CD4-positive, alpha-beta T cell (primary cell): ENCODE measurements around the gene LCT. TPM values are rescaled to one million over a fixed set of nuclear protein-coding genes. Genes with fewer than 3 reads are reported as not detected.

Experiments used
- ATAC-seq: fragments of 200-7000 bp; cut with Tn5 transposase; one replicate; pipeline ENCODE4 v1.10.0; 2022; ENCODE audit warnings: mild to moderate bottlenecking; ENCODE audit not compliant: poor library complexity
- CTCF ChIA-PET: fragments of 350-600 bp; sonication (Branson Sonifier 250); formaldehyde crosslinking; loops from one replicate; lab custom pipeline; 2021; ENCODE audit warnings: antibody characterized with exemption, inconsistent platforms; lab: Charles Lee
- POLR2A ChIA-PET: fragments of 350-600 bp; sonication (Branson Sonifier 250); formaldehyde crosslinking; loops from one replicate; lab custom pipeline; 2021; ENCODE audit warnings: antibody characterized with exemption, inconsistent platforms; lab: Charles Lee
- DNase-seq, 14 experiments: peaks; one replicate each; pipeline ENCODE4 v3.0.0-alpha.2; 2013 to 2020; ENCODE audit warnings: mixed read lengths in 2 of 14
- H3K27ac ChIP-seq, 2 donors: one replicate each; pipeline versions ENCODE4 v1.5.1 to v1.7.0; 2013; ENCODE audit warnings: low read length in 2 of 2, low read depth in 1 of 2, mild to moderate bottlenecking in 1 of 2
- H3K27me3 ChIP-seq, 2 experiments: 1 replicate in 1 of 2; 2 replicates in 1 of 2; pipeline versions ENCODE4 v1.6.1 to v1.7.0; 2013; ENCODE audit warnings: low read length in 2 of 2, control low read depth in 1 of 2, mild to moderate bottlenecking in 1 of 2, moderate library complexity in 1 of 2; ENCODE audit not compliant: insufficient read depth in 2 of 2, control insufficient read depth in 1 of 2
- H3K36me3 ChIP-seq: one replicate; pipeline ENCODE4 v1.6.1; 2013; ENCODE audit warnings: low read length, control low read depth; ENCODE audit not compliant: insufficient read depth
- H3K4me1 ChIP-seq: one replicate; pipeline ENCODE4 v1.6.1; 2013; ENCODE audit warnings: low read length, control low read depth; ENCODE audit not compliant: insufficient read depth
- H3K4me3 ChIP-seq: one replicate; pipeline ENCODE4 v1.5.1; 2013; ENCODE audit warnings: mild to moderate bottlenecking, low read length, moderate library complexity
- H3K9me3 ChIP-seq, 2 experiments: 1 replicate in 1 of 2; 2 replicates in 1 of 2; pipeline versions ENCODE4 v1.6.1 to v1.7.0; 2013; ENCODE audit warnings: low read length in 2 of 2, mild to moderate bottlenecking in 2 of 2, control low read depth in 1 of 2, moderate library complexity in 1 of 2; ENCODE audit not compliant: control insufficient read depth in 1 of 2, insufficient read depth in 1 of 2
- H3K27ac Mint-ChIP-seq: one replicate; pipeline ENCODE4 v1.8.0; 2020; ENCODE audit warnings: mixed read lengths
- H3K27me3 Mint-ChIP-seq: one replicate; pipeline ENCODE4 v1.8.0; 2021; ENCODE audit warnings: mixed read lengths
- H3K36me3 Mint-ChIP-seq: one replicate; pipeline ENCODE4 v1.8.0; 2021; ENCODE audit warnings: low read depth, mixed read lengths
- H3K4me1 Mint-ChIP-seq: one replicate; pipeline ENCODE4 v1.8.0; 2021; ENCODE audit warnings: low read depth, mixed read lengths
- H3K4me3 Mint-ChIP-seq: one replicate; pipeline ENCODE4 v1.8.0; 2020; ENCODE audit warnings: mild to moderate bottlenecking, mixed read lengths
- H3K9me3 Mint-ChIP-seq: one replicate; pipeline ENCODE4 v1.8.0; 2020; ENCODE audit warnings: mixed read lengths
- CTCF ChIP-seq: fragments of 200-600 bp; IDR thresholded peaks from one replicate; pipeline ENCODE4 v1.8.0; 2022; ENCODE audit warnings: antibody characterized with exemption, mild to moderate bottlenecking
- intact Hi-C, 2 experiments: fragments of 100-400 bp; cut with DNase I in 1 of 2; cut with micrococcal nuclease in 1 of 2; formaldehyde crosslinking; loops; one replicate each; pipeline versions ENCODE4 v1.15.1 to v1.9.0; 2023 to 2025; cut with DNase I, micrococcal nuclease
- total RNA-seq, 174 experiments: library from RNA in 2 of 174; stranded (reverse) in 2 of 174; gene quantifications; one replicate each; pipeline ENCODE4 v1.2.3 and lab custom pipeline; 2021 to 2026

Gene LCT
- total RNA-seq, 2 experiments from 2014 or later = 0.06 TPM; not detected in 1

GRCh38 chr2:135839713-135840112 is 2.7 kb upstream of the LCT start:
- DNase-seq (no peak), ATAC-seq (no peak)
- ChIA-PET CTCF (no interaction called here), POLR2A (no interaction called here)
- intact Hi-C loops = no loop called here
- no peaks in the 10 kb centered on the region for H3K4me1 ChIP-seq
- Mint-ChIP-seq H3K9me3 (no peaks in the 10 kb centered on the region), H3K27ac (no peak overlapping the region), H3K4me3 (no peak overlapping the region), H3K27me3 (no peaks in the 10 kb centered on the region), H3K4me1 (peaks cover 12% of the 10 kb centered on the region), H3K36me3 (peaks cover 46% of the 10 kb centered on the region)
- no peak overlapping the region for H3K4me3 ChIP-seq
- no peak for TF ChIP-seq CTCF
- H3K36me3 ChIP-seq = peaks cover 26% of the 10 kb centered on the region
- H3K27me3 ChIP-seq = no peaks in the 10 kb centered on the region
- no peak overlapping the region for H3K27ac ChIP-seq
- no peaks in the 10 kb centered on the region for H3K9me3 ChIP-seq

GRCh38 chr2:135838502-135838901 is 1.5 kb upstream of the LCT start:
- Histone ChIP-seq H3K27me3 (no peaks in the 10 kb centered on the region), H3K27ac (no peak overlapping the region), H3K9me3 (no peaks in the 10 kb centered on the region), H3K36me3 (peaks cover 15% of the 10 kb centered on the region), H3K4me1 (no peaks in the 10 kb centered on the region), H3K4me3 (no peak overlapping the region)
- CTCF ChIA-PET = no interaction called here
- ATAC-seq (no peak), DNase-seq (no peak)
- Mint-ChIP-seq H3K4me1 (peaks cover 12% of the 10 kb centered on the region), H3K9me3 (no peaks in the 10 kb centered on the region), H3K36me3 (peaks cover 34% of the 10 kb centered on the region), H3K27ac (no peak overlapping the region), H3K27me3 (no peaks in the 10 kb centered on the region), H3K4me3 (no peak overlapping the region)
- POLR2A ChIA-PET = no interaction called here
- intact Hi-C loops = no loop called here
- TF ChIP-seq CTCF = no peak

- Mint-ChIP-seq H3K4me1 (peaks cover 12% of the 10 kb centered on the region), H3K9me3 (no peaks in the 10 kb centered on the region), H3K36me3 (no peaks in the 10 kb centered on the region), H3K4me3 (no peak overlapping the region), H3K27me3 (no peaks in the 10 kb centered on the region), H3K27ac (no peak overlapping the region)
- H3K9me3 ChIP-seq = no peaks in the 10 kb centered on the region
- no peaks in the 10 kb centered on the region for H3K36me3 ChIP-seq
- no peak for ATAC-seq
- H3K27ac ChIP-seq = no peak overlapping the region
- intact Hi-C loops = no loop called here
- TF ChIP-seq CTCF = no peak
- H3K4me1 ChIP-seq = no peaks in the 10 kb centered on the region
- no peaks in the 10 kb centered on the region for H3K27me3 ChIP-seq
- ChIA-PET CTCF (no interaction called here), POLR2A (no interaction called here)
- H3K4me3 ChIP-seq = no peak overlapping the region
- DNase-seq = no peak
These were observed 4.1 kb downstream of the LCT start for GRCh38 chr2:135832891-135833290.
